ACC112 (cell line): ENCODE measurements around the gene VPS25.
"Not testable (repeated sequence)": the region's sequence is repeated elsewhere in the genome, so short reads cannot be mapped to it uniquely, and the experiment has no call there.

ENCODE experiments used
- H2AFZ ChIP-seq: fragments of 200-600 bp; sonication (generic); one replicate; pipeline ENCODE4 v1.6.0; 2017; ENCODE audit warnings: antibody characterized with exemption, low read length; ENCODE audit not compliant: unreplicated experiment
- H3K27ac ChIP-seq: fragments of 200-600 bp; sonication (generic); 2 replicates; pipeline ENCODE4 v1.5.1; 2014; ENCODE audit warnings: low read depth, mild to moderate bottlenecking, antibody characterized with exemption, low read length, moderate library complexity
- H3K27me3 ChIP-seq: fragments of 200-600 bp; sonication (generic); 2 replicates; pipeline ENCODE4 v1.6.1; 2014; ENCODE audit warnings: mild to moderate bottlenecking, antibody characterized with exemption, low read length, moderate library complexity, mixed read lengths; ENCODE audit not compliant: insufficient read depth
- H3K36me3 ChIP-seq: fragments of 200-600 bp; sonication (generic); 2 replicates; pipeline ENCODE4 v1.6.1; 2016; ENCODE audit warnings: mild to moderate bottlenecking, antibody characterized with exemption, low read length, moderate library complexity, mixed read lengths; ENCODE audit not compliant: insufficient read depth
- H3K4me1 ChIP-seq: fragments of 200-600 bp; sonication (generic); one replicate; pipeline ENCODE4 v1.6.1; 2016; ENCODE audit warnings: low read length, mixed read lengths; ENCODE audit not compliant: insufficient read depth, unreplicated experiment, control insufficient read depth
- H3K4me3 ChIP-seq: fragments of 200-600 bp; sonication (generic); 2 replicates; pipeline ENCODE4 v1.5.1; 2014; ENCODE audit warnings: mild to moderate bottlenecking, low read depth, low read length
- H3K79me2 ChIP-seq: fragments of 200-600 bp; sonication (generic); one replicate; pipeline ENCODE4 v1.6.0; 2016; ENCODE audit warnings: low read length; ENCODE audit not compliant: control insufficient read depth, unreplicated experiment, insufficient read depth

Gene VPS25

GRCh38 chr17:42773290-42774035 is at the start of gene VPS25:
TSS of gene VPS25 (plus strand) at chr17:42773449. CDS start at chr17:42773476, 27 bp downstream.
- H3K27ac ChIP-seq: peak within 1 kb of the TSS; percentile 81
- peaks cover 17% of the 10 kb centered on the region for H3K4me1 ChIP-seq
- H2AFZ ChIP-seq: peak within 1 kb of the TSS; percentile 96
- H3K36me3 ChIP-seq: no peaks in the 10 kb centered on the region
- H3K79me2 ChIP-seq: peaks cover 12% of the 10 kb centered on the region
- H3K4me3 ChIP-seq: peak within 1 kb of the TSS; percentile 92
- H3K27me3 ChIP-seq: no peaks in the 10 kb centered on the region

- Histone ChIP-seq H3K4me1 (no peaks in the 10 kb centered on the region), H3K79me2 (no peaks in the 10 kb centered on the region), H3K27me3 (no peaks in the 10 kb centered on the region), H3K36me3 (peaks cover 10% of the 10 kb centered on the region), H2AFZ (no peak overlapping the region), H3K27ac (no peak overlapping the region), H3K4me3 (no peak overlapping the region)
These were observed 49.6 kb upstream of the VPS25 start for GRCh38 chr17:42723636-42724035.

- H3K4me1 ChIP-seq: no peaks in the 10 kb centered on the region
- H3K79me2 ChIP-seq: no peaks in the 10 kb centered on the region
- H2AFZ ChIP-seq: no peak overlapping the region
- H3K4me3 ChIP-seq: no peak overlapping the region
- H3K36me3 ChIP-seq: peaks cover 9% of the 10 kb centered on the region; the same call in 1 of the 2 replicates
- no peaks in the 10 kb centered on the region for H3K27me3 ChIP-seq
- no peak overlapping the region for H3K27ac ChIP-seq
These were observed 48.1 kb upstream of the VPS25 start for GRCh38 chr17:42725143-42725542.

GRCh38 chr17:42740699-42741098 is 32.5 kb upstream of the VPS25 start:
- no peak overlapping the region for H3K4me3 ChIP-seq
- H3K4me1 ChIP-seq: peaks cover 4% of the 10 kb centered on the region
- H2AFZ ChIP-seq: no peak overlapping the region
- H3K79me2 ChIP-seq: peaks cover 11% of the 10 kb centered on the region
- no peaks in the 10 kb centered on the region for H3K36me3 ChIP-seq
- no peak overlapping the region for H3K27ac ChIP-seq
- H3K27me3 ChIP-seq: no peaks in the 10 kb centered on the region

- not testable (repeated sequence) for H3K27ac ChIP-seq
These were observed 30.3 kb upstream of the VPS25 start for GRCh38 chr17:42742916-42743315.

GRCh38 chr17:42743595-42744282 is 29.5 kb upstream of the VPS25 start:
- peak overlapping the region; percentile 83 for H3K4me3 ChIP-seq
- H2AFZ ChIP-seq: peak overlapping the region; percentile 89
- peaks cover 11% of the 10 kb centered on the region for H3K79me2 ChIP-seq
- no peaks in the 10 kb centered on the region for H3K36me3 ChIP-seq
- peak overlapping the region; percentile 66; the same call in 1 of the 2 replicates for H3K27ac ChIP-seq
- no peaks in the 10 kb centered on the region for H3K27me3 ChIP-seq
- H3K4me1 ChIP-seq: peaks cover 6% of the 10 kb centered on the region

More at GRCh38 chr17:42742916-42743315, 30.3 kb upstream of the VPS25 start:
- not testable (repeated sequence) for H3K4me3 ChIP-seq, H2AFZ ChIP-seq, H3K27me3 ChIP-seq, H3K4me1 ChIP-seq, H3K36me3 ChIP-seq
- H3K79me2 ChIP-seq: peaks cover 11% of the 10 kb centered on the region

GRCh38 chr17:42744283-42744805 is 28.9 kb upstream of the VPS25 start:
- Histone ChIP-seq H2AFZ (peak overlapping the region; percentile 89), H3K4me1 (peaks cover 10% of the 10 kb centered on the region), H3K36me3 (no peaks in the 10 kb centered on the region), H3K4me3 (peak overlapping the region; percentile 83), H3K79me2 (peaks cover 11% of the 10 kb centered on the region), H3K27ac (peak overlapping the region; percentile 66), H3K27me3 (no peaks in the 10 kb centered on the region)

- peaks cover 10% of the 10 kb centered on the region for H3K4me1 ChIP-seq
- peaks cover 11% of the 10 kb centered on the region for H3K79me2 ChIP-seq
- H3K4me3 ChIP-seq: peak within 1 kb of the TSS; percentile 83
- H3K27me3 ChIP-seq: no peaks in the 10 kb centered on the region
- peak within 1 kb of the TSS; percentile 66 for H3K27ac ChIP-seq
- no peaks in the 10 kb centered on the region for H3K36me3 ChIP-seq
- peak within 1 kb of the TSS; percentile 89 for H2AFZ ChIP-seq
These were observed 28.2 kb upstream of the VPS25 start, which contains the start of gene EZH1 for GRCh38 chr17:42744806-42745617. TSS of gene EZH1 (minus strand) at chr17:42745040. CDS start at chr17:42728941, 16,099 bp downstream.

GRCh38 chr17:42748202-42748907 is 24.9 kb upstream of the VPS25 start:
- no peak overlapping the region for H2AFZ ChIP-seq
- H3K27ac ChIP-seq: no peak overlapping the region
- no peaks in the 10 kb centered on the region for H3K27me3 ChIP-seq
- peaks cover 9% of the 10 kb centered on the region for H3K79me2 ChIP-seq
- H3K4me3 ChIP-seq: no peak overlapping the region
- H3K4me1 ChIP-seq: peaks cover 10% of the 10 kb centered on the region
- H3K36me3 ChIP-seq: no peaks in the 10 kb centered on the region
